CD8-positive, alpha-beta memory T cell (primary cell): ENCODE measurements around the gene DNASE1L1. TPM values are rescaled to one million over a fixed set of nuclear protein-coding genes. Genes with fewer than 3 reads are reported as not detected.

Experiments used
- CTCF ChIA-PET: fragments of 350-600 bp; sonication (Branson Sonifier 250); formaldehyde crosslinking; loops from one replicate; lab custom pipeline; 2021; ENCODE audit warnings: antibody characterized with exemption; lab: Charles Lee
- POLR2A ChIA-PET: fragments of 350-600 bp; sonication (Branson Sonifier 250); formaldehyde crosslinking; loops from one replicate; lab custom pipeline; 2021; ENCODE audit warnings: antibody characterized with exemption; lab: Charles Lee
- DNase-seq, 5 donors: peaks; one replicate each; pipeline versions ENCODE4 v3.0.0 to v3.0.0-alpha.2; 2020 to 2022; ENCODE audit warnings: mixed read lengths in 1 of 5
- H3K27ac ChIP-seq: one replicate; pipeline ENCODE4 v1.7.0; 2013; ENCODE audit warnings: low read depth, mild to moderate bottlenecking, low read length, moderate library complexity
- H3K27me3 ChIP-seq: 2 replicates; pipeline ENCODE4 v1.7.0; 2013; ENCODE audit warnings: low read length, mild to moderate bottlenecking; ENCODE audit not compliant: insufficient read depth, poor library complexity, severe bottlenecking
- H3K36me3 ChIP-seq: 2 replicates; pipeline ENCODE4 v1.7.0; 2013; ENCODE audit warnings: mild to moderate bottlenecking, low read length, moderate library complexity; ENCODE audit not compliant: insufficient read depth
- H3K4me1 ChIP-seq: 2 replicates; pipeline ENCODE4 v1.7.0; 2013; ENCODE audit warnings: mild to moderate bottlenecking, low read length, moderate library complexity; ENCODE audit not compliant: insufficient read depth
- H3K4me3 ChIP-seq: 2 replicates; pipeline ENCODE4 v1.7.0; 2013; ENCODE audit warnings: mild to moderate bottlenecking, low read length
- H3K9me3 ChIP-seq: 2 replicates; pipeline ENCODE4 v1.7.0; 2013; ENCODE audit warnings: mild to moderate bottlenecking, low read length
- H3K27ac Mint-ChIP-seq, 8 donors: one replicate each; pipeline ENCODE4 v1.8.0; 2020 to 2021; ENCODE audit warnings: mixed read lengths in 8 of 8, mild to moderate bottlenecking in 6 of 8, inconsistent platforms in 3 of 8, moderate library complexity in 3 of 8
- H3K27me3 Mint-ChIP-seq, 2 donors: one replicate each; pipeline ENCODE4 v1.8.0; 2020 to 2021; ENCODE audit warnings: mixed read lengths in 2 of 2, mild to moderate bottlenecking in 1 of 2, moderate library complexity in 1 of 2
- H3K36me3 Mint-ChIP-seq, 3 donors: one replicate each; pipeline ENCODE4 v1.8.0; 2020 to 2021; ENCODE audit warnings: mixed read lengths in 3 of 3, inconsistent platforms in 1 of 3, mild to moderate bottlenecking in 1 of 3
- H3K4me1 Mint-ChIP-seq, 3 donors: one replicate each; pipeline ENCODE4 v1.8.0; 2020 to 2021; ENCODE audit warnings: mixed read lengths in 3 of 3, inconsistent platforms in 1 of 3, mild to moderate bottlenecking in 1 of 3
- H3K4me3 Mint-ChIP-seq, 7 donors: one replicate each; pipeline ENCODE4 v1.8.0; 2020 to 2021; ENCODE audit warnings: mixed read lengths in 7 of 7, mild to moderate bottlenecking in 6 of 7, moderate library complexity in 4 of 7, inconsistent platforms in 2 of 7
- H3K9me3 Mint-ChIP-seq, 5 donors: one replicate each; pipeline ENCODE4 v1.8.0; 2020 to 2022; ENCODE audit warnings: mixed read lengths in 5 of 5, mild to moderate bottlenecking in 3 of 5, moderate library complexity in 2 of 5, inconsistent platforms in 1 of 5
- polyA plus RNA-seq: library from polyadenylated mRNA; unstranded; fragments of 300-500 nt; fragmentation: Illumina TruSeq; gene quantifications from one replicate; pipeline ENCODE4 v1.2.3, GENCODE V29; 2021
- total RNA-seq, 2 experiments: library from RNA; stranded (reverse); gene quantifications; one replicate each; pipeline ENCODE4 v1.2.3, GENCODE V29; 2021

DNASE1L1 gene
- total and polyA plus RNA-seq, 3 experiments from 2014 or later, result 9.8 to 19.1 (median 10.1) TPM

DNA sequence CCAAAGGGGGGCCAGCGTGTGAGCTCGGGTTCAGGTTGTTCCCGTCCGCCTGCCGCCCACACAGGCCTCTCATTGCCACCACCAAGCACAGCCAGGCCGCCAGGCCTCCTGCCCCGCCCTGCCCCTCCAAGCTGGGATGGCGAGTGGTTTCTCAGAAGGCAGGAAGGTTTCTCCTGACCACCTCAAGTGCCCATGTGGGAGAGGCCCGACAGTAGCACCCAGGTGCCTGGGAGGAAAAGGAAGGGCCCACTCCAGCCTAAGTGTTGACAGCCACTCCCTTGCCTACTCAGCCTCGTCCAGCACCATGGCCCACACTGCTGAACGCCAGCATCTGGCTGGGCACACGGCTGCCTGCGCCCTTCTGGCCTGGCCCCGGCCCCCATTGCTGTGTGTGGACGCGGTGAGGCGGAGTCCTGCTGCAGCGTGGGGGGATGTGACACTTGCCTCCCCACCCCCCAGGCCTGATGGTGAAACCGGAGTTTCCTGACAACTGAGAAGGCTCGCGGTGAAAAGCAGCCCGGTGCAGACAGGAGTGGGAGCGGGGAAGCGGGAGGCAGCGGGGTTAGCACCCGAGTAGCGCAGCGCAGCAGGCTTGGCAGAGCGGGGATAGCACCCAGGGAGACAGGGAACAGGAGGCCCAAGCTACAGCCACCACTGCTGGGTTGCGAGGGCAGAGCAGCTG is 53.8 kb downstream of the DNASE1L1 start:
- H3K36me3 ChIP-seq, result peaks cover 52% of the 10 kb centered on the region
- POLR2A ChIA-PET, result interaction anchor here (0.7 to 1.6 kb wide), 4 partner anchors 8 to 16 kb away, joined by 3 to 5 read pairs (median 4); no protein-coding TSS in a partner anchor
- no peaks in the 10 kb centered on the region for H3K9me3 ChIP-seq
- H3K4me3 ChIP-seq, result no peak overlapping the region
- Mint-ChIP-seq H3K4me1 (peaks cover 34 to 69% (median 52%) of the 10 kb centered on the region in 3 donors), H3K27ac (peak overlapping the region in 6 of 8 donors; percentile 19 to 98 (median 56)), H3K4me3 (peak overlapping the region in 2 of 7 donors; percentile 20 to 34), H3K9me3 (no peaks in the 10 kb centered on the region), H3K27me3 (no peaks in the 10 kb centered on the region), H3K36me3 (peaks cover 0 to 81% (median 4%) of the 10 kb centered on the region in 3 donors)
- DNase-seq, result peak in 3 of 5 donors; percentile 7 to 46 (median 9)
- no peak overlapping the region for H3K27ac ChIP-seq
- CTCF ChIA-PET, result no interaction called here
- peaks cover 76% of the 10 kb centered on the region for H3K4me1 ChIP-seq
- H3K27me3 ChIP-seq, result no peaks in the 10 kb centered on the region

- H3K27me3 ChIP-seq, result no peaks in the 10 kb centered on the region
- peak in 1 of 5 donors; percentile 0 for DNase-seq
- Mint-ChIP-seq H3K9me3 (no peaks in the 10 kb centered on the region), H3K4me3 (peak overlapping the region in 2 of 7 donors; percentile 27 to 34), H3K27me3 (no peaks in the 10 kb centered on the region), H3K27ac (peak overlapping the region in 5 of 8 donors; percentile 36 to 98 (median 51)), H3K4me1 (peaks cover 42 to 77% (median 60%) of the 10 kb centered on the region in 3 donors), H3K36me3 (peaks cover 0 to 83% (median 4%) of the 10 kb centered on the region in 3 donors)
- H3K4me3 ChIP-seq, result no peak overlapping the region
- ChIA-PET CTCF (no interaction called here), POLR2A (interaction anchor here (1.1 to 1.6 kb wide), 3 partner anchors 8 to 17 kb away, joined by 4 to 5 read pairs (median 4); no protein-coding TSS in a partner anchor)
- H3K4me1 ChIP-seq, result peaks cover 82% of the 10 kb centered on the region
- H3K9me3 ChIP-seq, result no peaks in the 10 kb centered on the region
- no peak overlapping the region for H3K27ac ChIP-seq
- H3K36me3 ChIP-seq, result peaks cover 52% of the 10 kb centered on the region
Observed at GRCh38 chrX:154354516-154354915, 54.5 kb downstream of the DNASE1L1 start.

DNA sequence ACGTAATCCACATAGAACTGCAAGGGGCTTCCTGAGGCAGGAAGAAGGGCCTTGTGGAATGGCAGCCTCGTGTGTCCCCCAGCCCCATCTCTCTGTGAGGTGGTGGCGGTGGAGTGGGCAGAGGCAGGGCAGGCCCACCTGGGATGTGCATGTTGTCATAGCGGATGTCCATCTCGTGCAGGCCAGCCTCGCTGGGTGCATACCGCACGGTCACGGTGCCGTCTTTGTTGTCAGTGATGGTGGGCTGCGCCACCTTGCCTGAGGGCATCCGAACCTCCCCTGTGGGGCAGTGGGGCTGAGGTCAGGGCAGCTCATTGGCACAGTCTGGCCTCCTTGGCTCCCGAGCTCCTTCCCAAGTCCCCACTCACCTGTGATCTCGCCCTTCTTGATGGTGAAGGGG is 55.0 kb downstream of the DNASE1L1 start:
- Mint-ChIP-seq H3K4me1 (peaks cover 47 to 81% (median 65%) of the 10 kb centered on the region in 3 donors), H3K27me3 (no peaks in the 10 kb centered on the region), H3K9me3 (peaks cover 0 to under 1% (median 0%) of the 10 kb centered on the region in 5 donors), H3K36me3 (peaks cover 0 to 87% (median 4%) of the 10 kb centered on the region in 3 donors), H3K4me3 (peak overlapping the region in 2 of 7 donors; percentile 15 to 37), H3K27ac (peak overlapping the region in 4 of 8 donors; percentile 15 to 98 (median 74))
- Histone ChIP-seq H3K27ac (no peak overlapping the region), H3K36me3 (peaks cover 54% of the 10 kb centered on the region), H3K4me3 (no peak overlapping the region), H3K4me1 (peaks cover 82% of the 10 kb centered on the region), H3K9me3 (no peaks in the 10 kb centered on the region), H3K27me3 (no peaks in the 10 kb centered on the region)
- ChIA-PET POLR2A (interaction anchor here (1.1 to 1.6 kb wide), 3 partner anchors 9 to 14 kb away, joined by 3 to 5 read pairs (median 4); no protein-coding TSS in a partner anchor), CTCF (interaction anchor here (1.0 kb wide), 1 partner anchor 8 kb away, joined by 3 read pairs; no protein-coding TSS in a partner anchor)
- DNase-seq, result peak in 1 of 5 donors; percentile 47

DNA sequence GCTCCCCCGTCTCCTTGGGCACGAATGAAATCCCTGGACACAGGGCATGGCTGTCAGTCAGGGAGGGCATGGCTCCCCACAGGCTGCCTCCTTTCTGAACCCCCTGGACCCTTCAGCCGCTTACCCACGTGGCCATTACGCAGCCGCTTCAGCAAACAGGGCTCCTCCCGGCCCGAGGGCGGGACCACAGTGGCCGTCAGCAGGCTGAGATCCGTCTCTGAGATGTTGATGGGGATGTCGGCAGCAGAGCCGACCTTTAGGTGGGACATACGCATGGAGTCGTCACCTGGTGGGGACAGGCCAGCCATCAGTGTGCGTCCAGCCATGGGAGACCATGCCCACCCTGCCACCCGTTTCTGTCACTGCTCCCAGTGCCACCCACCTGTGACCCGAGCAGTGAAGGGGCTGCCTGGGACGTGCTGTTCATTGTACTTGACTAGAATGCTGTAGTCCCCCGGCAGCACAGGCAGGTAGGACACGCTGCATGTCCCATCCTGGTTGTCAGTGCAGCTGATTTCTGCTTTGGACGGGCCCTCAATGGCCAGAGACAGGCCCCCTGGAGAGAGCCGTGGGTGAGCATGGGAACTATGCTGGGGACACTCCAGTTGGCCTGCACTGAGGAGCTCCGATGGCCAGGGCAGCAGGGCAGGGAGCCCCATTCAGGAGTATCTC is 55.7 kb downstream of the DNASE1L1 start:
- H3K4me1 Mint-ChIP-seq, result peaks cover 52 to 80% (median 64%) of the 10 kb centered on the region in 3 donors
- H3K27ac ChIP-seq, result no peak overlapping the region
- CTCF ChIA-PET, result interaction anchor here (1.0 kb wide), 1 partner anchor 9 kb away, joined by 3 read pairs; no protein-coding TSS in a partner anchor

GRCh38 chrX:154352466-154352865 is 56.6 kb downstream of the DNASE1L1 start:
- CTCF ChIA-PET, result no interaction called here
- POLR2A ChIA-PET, result interaction anchor here (1.3 kb wide), 2 partner anchors 15 to 17 kb away, joined by 3 to 5 read pairs; no protein-coding TSS in a partner anchor
- DNase-seq, result peak in 1 of 5 donors; percentile 46
- Histone ChIP-seq H3K4me1 (peaks cover 76% of the 10 kb centered on the region), H3K27ac (no peak overlapping the region), H3K27me3 (no peaks in the 10 kb centered on the region), H3K4me3 (no peak overlapping the region), H3K36me3 (peaks cover 41% of the 10 kb centered on the region), H3K9me3 (no peaks in the 10 kb centered on the region)
- Mint-ChIP-seq H3K4me1 (peaks cover 59 to 81% (median 66%) of the 10 kb centered on the region in 3 donors), H3K4me3 (peak overlapping the region in 4 of 7 donors; percentile 16 to 75 (median 42)), H3K9me3 (peaks cover 0 to 2% (median 0%) of the 10 kb centered on the region in 5 donors), H3K36me3 (peaks cover 0 to 82% (median 0%) of the 10 kb centered on the region in 3 donors), H3K27ac (peak overlapping the region; percentile 29 to 100 (median 96)), H3K27me3 (peaks cover 0 to under 1% of the 10 kb centered on the region in 2 donors)

More for the DNA sequence above, 55.7 kb downstream of the DNASE1L1 start:
- DNase-seq, result peak in 1 of 5 donors; percentile 0
- Histone ChIP-seq H3K4me3 (no peak overlapping the region), H3K27me3 (no peaks in the 10 kb centered on the region), H3K9me3 (no peaks in the 10 kb centered on the region), H3K4me1 (peaks cover 79% of the 10 kb centered on the region), H3K36me3 (peaks cover 49% of the 10 kb centered on the region)
- POLR2A ChIA-PET, result interaction anchor here (1.1 to 1.5 kb wide), 2 partner anchors 10 to 15 kb away, joined by 3 to 5 read pairs; no protein-coding TSS in a partner anchor
- no peaks in the 10 kb centered on the region for H3K27me3 Mint-ChIP-seq
- peak overlapping the region in 4 of 8 donors; percentile 46 to 98 (median 74) for H3K27ac Mint-ChIP-seq
- H3K4me3 Mint-ChIP-seq, result peak overlapping the region in 2 of 7 donors; percentile 15 to 16
- H3K9me3 Mint-ChIP-seq, result peaks cover 0 to 2% (median 0%) of the 10 kb centered on the region in 5 donors
- peaks cover 0 to 85% (median 0%) of the 10 kb centered on the region in 3 donors for H3K36me3 Mint-ChIP-seq

DNA sequence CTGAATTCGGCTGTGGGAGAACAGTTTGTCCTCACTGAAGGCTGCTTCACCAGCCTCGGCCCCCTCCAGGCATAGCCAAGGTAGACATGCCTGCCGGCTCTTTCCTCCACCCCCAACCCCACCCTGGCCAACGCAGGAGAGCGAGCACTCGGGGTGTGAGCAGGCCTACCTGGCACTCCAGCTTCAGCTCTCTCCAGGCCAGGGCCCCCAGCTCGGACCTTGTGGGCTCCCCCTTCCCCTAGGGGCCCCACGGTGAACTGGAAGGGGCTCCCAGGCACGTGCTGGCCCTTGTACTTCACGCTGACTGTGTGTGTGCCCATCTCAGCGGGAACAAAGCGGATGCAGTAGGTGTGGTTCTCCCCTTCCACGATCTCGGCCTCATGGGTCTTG is 57.0 kb downstream of the DNASE1L1 start:
- H3K27ac Mint-ChIP-seq, result peak overlapping the region; percentile 82 to 100 (median 96)
- H3K9me3 Mint-ChIP-seq, result peaks cover 0 to 2% (median 0%) of the 10 kb centered on the region in 5 donors
- Histone ChIP-seq H3K9me3 (no peaks in the 10 kb centered on the region), H3K27ac (peak overlapping the region; percentile 47), H3K36me3 (peaks cover 38% of the 10 kb centered on the region), H3K4me3 (no peak overlapping the region), H3K27me3 (no peaks in the 10 kb centered on the region), H3K4me1 (peaks cover 76% of the 10 kb centered on the region)
- H3K36me3 Mint-ChIP-seq, result peaks cover 0 to 83% (median 0%) of the 10 kb centered on the region in 3 donors
- ChIA-PET CTCF (no interaction called here), POLR2A (interaction anchor here (1.3 kb wide), 2 partner anchors 16 to 17 kb away, joined by 3 to 5 read pairs; no protein-coding TSS in a partner anchor)
- H3K4me3 Mint-ChIP-seq, result peak overlapping the region in 6 of 7 donors; percentile 45 to 77 (median 66)
- peaks cover 0 to 2% of the 10 kb centered on the region in 2 donors for H3K27me3 Mint-ChIP-seq
- H3K4me1 Mint-ChIP-seq, result peaks cover 63 to 83% (median 68%) of the 10 kb centered on the region in 3 donors
- peak in 1 of 5 donors; percentile 8 for DNase-seq
